ENCODE results near the gene COL28A1.

DNA sequence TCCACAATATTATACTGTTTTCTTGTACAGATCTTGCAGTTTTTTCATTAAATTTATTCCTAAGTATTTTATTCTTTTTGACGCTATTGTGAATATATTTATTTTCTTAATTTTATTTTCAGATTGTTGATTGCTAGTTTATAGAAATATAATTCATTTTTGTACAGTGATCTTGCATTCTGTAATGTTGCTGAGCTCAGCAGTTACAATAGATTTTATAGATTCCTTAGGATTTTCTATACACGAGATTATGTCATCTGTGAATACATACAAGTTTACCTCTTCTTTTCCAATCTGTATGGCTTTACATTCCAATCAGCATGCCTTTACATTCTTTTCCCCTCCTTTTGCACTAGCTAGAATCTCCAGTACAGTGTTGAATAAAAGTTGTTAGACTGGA lies 223.3 kb downstream of the COL28A1 start:
- no peak for TF ChIP-seq ZNF274 (IDR thresholded peaks at IDR 0.05; ENCODE audit: low read depth, low read length)
- TF ChIP-seq YY1 (IDR thresholded peaks at IDR 0.05; ENCODE audit: insufficient read depth, insufficient read length), result no peak
- no peak for TF ChIP-seq SUZ12 (IDR thresholded peaks at IDR 0.05; ENCODE audit: extremely low read depth, insufficient read depth, insufficient read length)

All from NT2/D1 (cell line).